GM19452 (cell line): ENCODE results near the gene PRKCA.

Source experiments
- ATAC-seq: cut with Tn5 transposase; IDR thresholded peaks from one replicate; pipeline ENCODE4 v1.9.1; 2021; ENCODE audit not compliant: unreplicated experiment

PRKCA gene

DNA sequence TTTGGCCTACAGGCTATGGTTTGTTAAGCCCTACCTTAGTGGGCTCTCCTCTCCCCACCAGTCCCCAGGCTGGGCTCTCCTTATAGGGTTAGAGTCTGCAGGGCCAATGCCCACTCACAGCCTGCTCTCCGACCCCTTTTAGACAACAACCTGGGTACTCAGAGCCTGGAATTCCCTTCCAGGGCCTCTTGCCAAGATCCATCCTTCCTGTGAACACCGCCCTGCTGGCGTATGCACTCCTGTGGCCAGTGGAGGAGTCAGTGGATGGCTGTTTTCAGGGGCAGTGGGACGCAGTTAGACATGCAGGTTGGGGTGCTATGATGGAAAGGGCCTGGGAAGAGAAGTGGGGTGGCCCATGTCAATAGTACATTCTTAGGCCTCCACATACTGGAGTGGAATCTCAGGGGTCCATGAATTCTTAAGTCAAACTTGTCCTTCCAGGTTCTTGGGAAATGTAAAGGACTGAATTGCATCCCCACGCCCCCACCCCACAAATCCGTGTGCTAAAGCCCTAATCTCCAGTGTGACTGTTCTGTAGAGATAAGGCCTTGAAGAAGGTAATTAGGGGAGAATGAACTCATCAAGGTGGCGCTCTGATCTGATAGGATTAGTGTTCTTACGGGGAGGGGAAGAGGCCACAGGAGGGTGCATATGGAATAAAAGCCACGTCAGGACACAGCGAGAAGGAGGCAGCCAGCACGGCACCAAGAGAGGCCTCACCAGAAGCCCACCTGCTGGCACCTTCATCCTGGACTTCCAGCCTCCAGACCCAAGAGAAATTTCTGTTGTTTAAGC is 450.9 kb downstream of the PRKCA start:
- no peak for ATAC-seq

DNA sequence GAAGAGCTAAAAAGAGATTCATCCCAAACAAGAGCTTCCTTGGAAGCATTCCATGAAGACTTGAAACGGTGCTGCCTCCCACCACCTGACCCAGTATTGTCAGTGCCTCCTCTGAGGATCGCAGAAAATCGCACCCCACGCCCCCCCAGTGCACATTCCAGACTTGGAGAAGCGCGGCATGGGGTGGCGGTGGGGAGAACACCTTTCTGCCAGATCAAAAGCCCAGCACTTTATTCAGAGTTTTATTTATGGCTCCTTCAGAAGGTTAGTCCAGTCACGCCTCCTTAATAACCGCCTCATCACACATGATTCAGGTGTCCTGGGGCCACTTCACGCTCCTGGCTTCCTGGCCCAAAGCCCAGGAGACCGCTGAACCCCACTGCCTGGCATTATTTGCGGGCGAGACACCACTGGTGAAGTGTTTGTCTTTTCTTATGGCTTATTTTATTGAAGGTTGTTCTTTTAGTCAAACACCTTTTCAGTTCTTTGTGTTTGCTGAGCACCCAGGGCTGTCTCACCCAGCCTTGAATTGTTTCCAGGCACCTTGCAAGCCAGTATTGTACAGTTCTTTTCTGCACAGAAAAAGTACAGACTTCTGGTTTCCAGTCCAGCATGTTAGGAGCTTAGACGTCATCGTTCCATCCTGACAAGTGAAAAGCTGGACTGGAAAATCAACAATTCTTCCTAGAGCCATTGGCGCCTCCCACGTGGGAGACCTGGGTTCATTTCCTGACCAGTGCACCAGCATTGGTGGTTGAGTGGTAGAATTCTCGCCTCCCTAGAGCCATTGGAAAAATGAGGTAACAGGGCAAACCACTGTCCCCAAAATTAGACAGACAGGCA is 452.9 kb downstream of the PRKCA start:
- ATAC-seq = no peak

DNA sequence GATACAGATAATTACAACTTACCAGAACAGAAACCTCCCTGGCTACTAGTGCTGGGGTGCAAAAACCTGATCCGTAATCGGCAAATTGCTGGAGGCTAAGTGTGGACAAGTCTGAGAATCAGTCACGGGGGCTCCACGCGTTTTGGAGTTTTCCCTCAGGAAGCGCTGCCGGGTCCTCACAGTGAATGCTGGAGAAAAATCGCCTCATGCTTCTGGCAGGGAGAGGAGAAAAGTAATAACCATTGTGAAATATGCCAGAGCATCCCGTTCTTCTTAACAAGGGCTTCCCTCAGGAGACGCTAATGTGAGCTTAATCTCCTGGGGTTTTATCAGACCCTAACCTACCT is 453.5 kb downstream of the PRKCA start:
- no peak for ATAC-seq

DNA sequence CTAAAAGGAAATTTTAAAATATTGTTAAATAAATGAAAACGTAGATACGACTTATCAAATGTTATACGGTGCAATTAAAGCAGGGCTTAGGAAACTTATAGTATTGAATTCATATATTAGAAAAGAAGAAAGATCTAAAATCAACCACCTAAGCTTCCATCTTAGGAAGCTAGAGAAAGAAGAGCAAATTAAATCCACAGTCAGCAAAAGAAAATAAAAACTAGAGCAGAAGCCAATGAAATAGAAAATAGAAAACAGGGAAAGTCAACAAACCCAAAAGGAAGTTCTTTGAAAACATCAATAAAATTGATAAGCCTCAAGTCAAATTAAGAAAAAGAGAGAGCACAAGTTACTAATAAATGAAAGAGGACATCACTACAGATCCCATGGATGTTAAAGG is 457.9 kb downstream of the PRKCA start:
- ATAC-seq = no peak

DNA sequence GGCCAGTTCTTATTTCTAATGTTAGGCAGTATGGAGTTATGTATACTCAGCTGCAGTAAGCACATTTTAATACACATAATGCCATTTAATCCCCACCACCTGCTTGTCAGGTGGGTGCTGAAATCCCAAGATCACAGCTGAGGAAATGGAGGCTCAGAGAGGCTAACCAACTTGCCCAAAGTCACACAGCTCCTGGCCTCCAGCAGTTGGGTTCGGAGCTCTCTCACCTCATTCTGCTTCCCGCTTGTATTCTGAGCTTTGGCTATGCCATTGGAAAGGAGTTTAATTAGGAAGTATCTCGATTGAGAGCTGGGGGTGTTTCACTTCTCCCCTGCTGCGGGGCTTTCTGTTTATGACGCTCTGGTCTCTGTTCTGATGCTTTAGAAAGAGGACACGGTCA is 459.9 kb downstream of the PRKCA start:
- ATAC-seq = no peak

DNA sequence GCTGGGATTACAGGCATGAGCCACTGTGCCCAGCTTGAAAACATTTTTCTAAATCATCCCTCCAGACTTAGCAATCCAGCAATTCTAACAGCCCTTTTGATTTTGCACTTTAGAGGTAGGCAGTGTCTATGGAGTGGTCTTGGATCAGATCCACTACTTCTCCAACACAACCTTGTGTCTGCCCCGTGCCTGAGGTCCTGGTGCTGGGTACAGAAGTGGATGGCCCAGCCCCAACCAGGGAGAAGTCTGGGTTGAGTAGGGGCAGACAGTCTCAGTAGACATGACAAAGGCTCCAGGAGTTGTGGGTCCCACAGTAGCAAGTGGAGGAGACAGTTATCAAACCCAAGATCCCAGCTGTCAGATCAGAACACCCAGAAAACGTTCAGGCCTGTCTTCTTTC is 460.6 kb downstream of the PRKCA start:
- no peak for ATAC-seq

DNA sequence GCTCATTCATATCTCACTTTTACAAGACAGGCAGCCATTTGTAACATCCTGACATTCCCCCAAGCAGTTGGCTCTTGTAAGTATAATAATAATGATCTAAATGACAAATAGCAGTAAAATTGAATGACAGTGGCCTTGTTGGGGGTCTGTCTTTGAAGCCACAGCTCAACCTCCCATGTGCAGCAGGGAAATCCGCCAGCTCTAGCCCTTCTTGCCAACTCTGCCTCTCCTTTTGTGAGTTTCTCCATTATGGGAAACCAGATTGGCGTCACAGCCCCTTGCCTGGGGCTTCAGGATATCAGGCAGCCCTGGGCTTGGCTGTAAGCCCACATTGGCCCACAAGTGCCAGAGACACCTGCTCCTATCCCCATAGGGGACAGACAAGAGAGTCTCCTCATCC is 462.1 kb downstream of the PRKCA start:
- ATAC-seq = no peak

DNA sequence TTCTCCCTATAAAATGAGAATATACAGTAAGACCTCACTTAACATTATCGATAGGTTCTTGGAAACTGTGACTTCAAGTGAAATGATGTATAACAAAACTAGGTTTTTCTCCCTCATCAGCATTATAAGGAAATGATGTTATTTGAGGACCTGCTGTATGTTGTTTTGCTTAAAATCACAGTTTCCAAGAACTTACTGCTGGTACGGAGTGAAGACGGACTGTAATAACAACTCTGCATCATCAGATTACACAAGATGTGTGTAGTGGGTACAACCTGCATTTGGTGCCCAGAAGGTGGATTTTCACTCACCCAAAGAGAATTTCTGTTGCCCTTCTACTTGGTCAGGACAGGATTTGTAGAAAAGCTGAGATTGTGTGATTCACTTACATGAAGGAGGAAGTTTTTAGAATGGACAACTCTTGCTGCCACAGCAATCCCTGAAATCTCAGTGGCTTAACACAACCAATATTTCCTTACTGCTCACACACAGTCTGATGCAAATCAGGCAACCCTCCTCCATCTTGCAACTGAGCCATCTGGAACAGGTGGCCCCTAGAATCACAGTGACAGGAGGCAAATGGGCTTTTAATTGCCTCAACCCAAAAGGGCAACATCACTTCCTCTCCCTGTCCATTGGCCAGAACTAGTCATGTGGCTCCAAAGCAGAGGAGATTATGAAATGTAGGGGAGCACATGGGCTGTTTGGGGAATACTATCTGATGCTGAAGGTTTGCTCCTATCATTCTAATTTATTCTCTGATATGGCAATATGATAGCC is 464.9 kb downstream of the PRKCA start:
- ATAC-seq = no peak

DNA sequence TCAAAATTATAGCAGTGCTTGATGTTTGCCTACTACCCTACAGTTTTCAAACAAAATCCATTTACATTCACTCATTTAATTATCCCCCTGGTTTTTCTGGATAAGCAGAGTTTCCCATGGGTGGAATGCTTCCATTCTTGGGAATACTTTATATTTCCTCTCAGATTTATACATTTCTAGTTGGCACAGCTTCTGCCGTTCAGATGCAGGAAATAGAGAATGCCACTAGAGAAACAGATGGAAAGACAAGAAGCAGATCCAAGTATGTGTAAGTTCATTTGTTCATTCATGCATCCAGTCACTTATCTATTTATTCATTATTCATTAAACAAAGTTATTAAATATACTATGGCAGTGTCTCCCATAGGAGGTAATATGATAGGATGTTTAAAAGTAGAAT is 467.5 kb downstream of the PRKCA start:
- no peak for ATAC-seq

DNA sequence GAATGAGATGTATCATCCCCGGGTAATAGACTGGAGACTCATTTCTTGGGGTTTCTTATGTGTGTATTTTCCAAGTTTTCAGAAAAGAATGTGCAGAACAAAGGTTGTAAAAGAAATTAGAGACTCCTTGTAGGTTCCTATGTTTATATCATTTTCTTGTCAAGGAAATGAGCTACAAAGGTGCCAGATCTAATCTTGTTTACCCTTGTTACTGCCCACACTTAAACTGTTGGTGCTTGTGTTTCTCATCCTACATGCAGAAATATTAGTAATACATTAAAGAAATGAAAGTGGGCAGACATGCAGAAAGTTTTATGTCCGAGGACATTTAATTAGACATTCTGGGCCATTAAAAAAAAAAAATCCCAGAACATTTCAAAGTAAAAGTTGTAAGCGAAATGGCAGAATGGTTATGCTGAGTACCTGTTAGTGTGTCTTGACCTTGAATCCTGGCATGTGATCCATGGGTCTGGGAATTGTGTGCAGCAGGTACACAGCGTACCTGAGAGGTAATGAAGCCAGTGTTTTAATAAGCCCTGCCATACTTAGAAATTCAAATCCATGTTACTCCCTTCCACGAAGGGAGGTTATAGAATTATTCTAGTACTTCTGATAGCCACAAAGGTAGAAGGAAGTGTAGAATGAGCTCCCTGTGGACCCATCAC is 469.9 kb downstream of the PRKCA start:
- no peak for ATAC-seq

DNA sequence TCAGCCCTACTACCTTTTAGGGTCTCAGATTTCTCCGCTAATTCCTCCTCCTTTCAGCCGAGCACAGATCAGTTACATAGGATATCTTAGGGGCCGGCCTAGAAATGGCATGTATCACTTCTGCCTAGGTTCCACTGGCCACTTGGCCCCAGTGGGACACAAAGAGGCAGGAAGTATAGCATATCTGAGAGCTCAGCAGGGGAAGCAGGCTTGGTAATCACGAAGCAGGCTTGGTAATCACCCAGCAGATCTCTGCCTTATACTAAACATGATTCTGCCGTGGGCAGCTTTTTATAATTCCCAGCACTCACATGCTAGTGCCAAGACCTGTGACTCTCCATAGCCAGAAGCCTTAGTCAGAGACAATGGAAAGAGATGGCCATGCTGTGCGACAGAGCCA is 472.9 kb downstream of the PRKCA start:
- ATAC-seq = no peak

DNA sequence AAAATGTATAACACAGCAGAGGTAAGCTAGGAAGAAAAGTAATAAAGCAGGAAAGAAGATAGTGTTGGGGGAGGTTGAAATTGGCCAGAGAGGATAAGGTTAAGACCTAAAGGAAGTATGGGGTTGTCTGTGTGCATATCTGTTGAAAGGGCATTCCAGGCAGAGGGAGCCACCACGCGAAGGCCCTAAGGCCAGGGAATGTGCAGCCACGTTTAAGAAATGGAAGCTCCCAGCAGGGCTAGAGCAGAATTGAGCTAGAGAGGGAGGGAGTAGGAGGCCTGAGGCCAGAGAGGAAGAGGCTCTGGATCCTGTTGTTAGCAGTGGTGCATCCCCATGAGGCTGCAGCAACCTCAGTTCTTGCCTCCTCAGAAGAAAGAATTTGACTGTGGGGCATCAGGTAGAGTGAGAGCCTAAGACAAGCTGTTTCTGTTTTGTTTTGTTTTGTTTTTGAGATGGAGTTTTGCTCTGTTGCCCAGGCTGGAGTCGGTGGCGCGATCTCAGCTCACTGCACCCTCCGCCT is 473.5 kb downstream of the PRKCA start:
- ATAC-seq = no peak

DNA sequence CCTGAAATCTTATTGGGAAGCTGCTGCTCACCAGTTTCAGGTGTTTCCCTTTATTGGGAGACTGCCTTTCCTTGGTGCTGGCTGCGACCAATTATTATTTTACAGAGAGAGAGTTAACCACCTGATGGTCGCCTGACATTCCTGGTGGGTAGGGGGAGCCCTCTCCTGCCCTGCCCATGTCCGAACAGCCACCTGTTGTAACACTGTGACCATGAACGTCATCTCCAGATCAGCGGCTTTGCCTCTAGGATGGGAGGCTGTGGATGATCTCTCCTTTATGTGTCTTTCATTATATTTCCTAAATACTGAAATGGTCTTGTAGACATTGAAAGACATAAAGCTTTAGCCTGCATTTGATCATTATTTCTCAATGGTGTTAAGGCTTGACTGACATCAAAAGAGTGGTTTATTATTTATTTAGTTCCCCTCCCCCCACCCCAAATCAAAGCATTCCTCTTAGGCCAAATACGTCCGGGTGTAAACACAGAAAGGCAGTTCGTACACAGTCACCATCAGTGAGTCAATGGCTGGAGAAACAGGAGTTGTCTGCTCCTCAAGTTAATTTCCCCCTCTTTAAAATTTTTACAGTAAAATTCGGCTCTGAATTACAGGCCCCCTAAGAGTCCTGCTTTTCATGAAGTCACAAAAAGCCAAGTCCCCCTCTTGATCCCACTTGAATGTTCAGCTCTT is 474.7 kb downstream of the PRKCA start:
- ATAC-seq = no peak

DNA sequence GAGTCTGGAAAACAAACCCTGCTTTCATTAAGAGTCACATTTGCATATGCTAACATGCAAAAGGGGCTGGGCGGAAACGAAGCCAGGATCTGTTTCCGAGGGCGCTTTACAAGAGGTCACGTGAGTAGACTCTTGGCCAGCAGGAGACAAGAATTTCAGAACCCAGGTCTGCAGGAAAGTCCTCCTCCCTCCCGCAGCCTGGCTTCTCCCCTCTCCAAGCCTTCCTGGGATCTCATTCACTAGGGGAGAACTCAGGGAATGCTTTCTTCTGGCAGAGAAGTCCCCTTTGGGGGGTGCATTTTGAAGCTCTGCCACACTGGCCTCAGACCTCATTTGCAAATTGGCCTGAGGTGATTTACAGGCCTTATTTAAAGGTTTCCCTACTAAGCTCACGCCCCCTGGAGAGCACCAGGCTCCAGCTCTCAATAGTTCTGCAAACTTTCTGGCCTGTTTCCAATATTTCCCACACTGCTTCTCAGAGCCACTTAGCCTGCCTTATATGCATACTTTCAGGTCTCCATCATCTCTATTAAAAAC is 475.3 kb downstream of the PRKCA start:
- ATAC-seq = no peak

DNA sequence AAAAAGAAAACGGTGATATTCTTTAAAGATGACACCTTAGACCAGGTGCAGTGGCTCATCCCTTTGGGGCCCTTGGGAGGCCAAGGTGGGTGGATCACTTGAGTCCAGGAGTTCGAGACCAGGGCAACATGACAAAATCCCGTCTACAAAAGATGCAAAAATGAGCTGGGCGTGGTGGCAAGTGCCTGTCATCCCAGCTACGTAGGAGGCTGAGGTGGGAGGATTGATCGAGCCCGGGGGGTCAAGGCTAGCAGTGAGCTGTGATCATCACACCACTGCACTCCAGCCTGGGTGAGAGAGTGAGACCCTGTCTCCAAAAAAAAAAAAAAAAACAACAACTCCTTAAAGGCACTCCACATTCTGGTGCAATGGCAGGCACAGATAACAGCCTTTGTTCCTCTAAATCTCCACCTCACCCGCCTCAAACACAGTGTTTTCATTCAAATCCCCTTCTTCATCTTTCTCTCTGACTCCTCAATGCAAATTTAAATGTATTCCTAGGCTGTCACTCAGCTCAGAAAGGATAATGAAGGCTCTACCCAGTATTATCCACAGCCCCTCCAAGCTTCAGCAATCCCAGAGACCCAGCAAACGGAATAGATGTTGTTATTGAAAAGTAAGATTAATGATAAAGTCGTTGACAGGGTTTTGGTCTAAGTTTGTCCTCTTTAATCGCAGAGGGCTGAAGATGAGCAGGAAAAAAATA is 476.3 kb downstream of the PRKCA start:
- ATAC-seq = no peak

DNA sequence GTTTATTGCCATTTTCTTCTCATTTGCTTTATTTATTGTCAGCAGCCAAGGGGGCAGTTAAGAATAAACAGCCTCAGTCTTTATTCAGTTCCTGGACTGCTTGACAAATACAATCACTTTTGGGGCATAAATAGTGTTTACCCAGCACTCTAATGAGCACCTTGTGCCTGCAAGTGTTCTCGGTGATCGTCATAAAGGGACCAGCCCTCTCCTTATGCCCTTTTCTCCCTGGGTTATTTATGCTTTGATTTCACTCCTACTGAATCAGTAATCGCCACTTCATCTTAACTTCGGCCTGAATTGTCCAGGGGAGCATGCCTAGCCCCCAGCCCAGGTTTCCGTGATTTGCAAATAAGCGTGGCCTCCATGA is 476.8 kb downstream of the PRKCA start:
- no peak for ATAC-seq

DNA sequence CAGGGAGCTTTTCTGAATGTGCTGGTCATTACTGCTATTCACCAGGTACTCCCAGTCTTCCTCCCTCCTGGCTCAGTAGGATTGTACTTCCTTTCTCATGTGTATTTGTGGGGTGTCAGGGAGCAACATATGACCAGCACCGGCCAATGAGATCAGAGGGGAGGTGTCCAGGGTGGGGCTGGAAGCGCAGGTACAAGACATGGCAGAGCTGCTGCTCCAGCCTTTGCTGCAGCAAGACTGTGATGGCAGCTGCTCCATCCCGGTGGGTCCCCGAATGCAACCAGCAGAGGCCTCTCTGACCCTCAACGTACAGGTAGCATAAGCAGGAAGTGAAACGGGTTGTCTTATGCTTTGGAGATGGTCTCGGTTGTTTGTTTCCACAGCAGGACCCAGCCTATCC is 478.7 kb downstream of the PRKCA start:
- no peak for ATAC-seq

DNA sequence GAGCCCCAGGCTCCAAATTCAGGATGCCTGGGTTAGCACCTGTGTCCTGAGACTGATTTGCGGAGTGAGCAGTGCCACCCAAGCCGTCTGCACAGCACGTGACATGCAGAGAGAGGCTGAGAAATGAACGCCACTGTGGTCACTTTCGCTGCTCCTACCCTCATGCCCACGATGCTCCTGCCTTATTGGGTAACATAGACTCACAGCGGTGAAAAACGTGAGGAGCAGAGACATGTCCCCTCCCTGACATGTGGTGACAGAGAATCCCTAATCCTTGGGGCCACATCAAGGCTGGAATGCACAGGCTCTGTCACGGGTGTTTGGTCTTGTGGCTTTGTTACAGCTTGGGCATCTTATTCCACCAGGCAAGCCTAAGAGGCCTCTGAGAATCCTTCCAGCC is 480.4 kb downstream of the PRKCA start:
- no peak for ATAC-seq

DNA sequence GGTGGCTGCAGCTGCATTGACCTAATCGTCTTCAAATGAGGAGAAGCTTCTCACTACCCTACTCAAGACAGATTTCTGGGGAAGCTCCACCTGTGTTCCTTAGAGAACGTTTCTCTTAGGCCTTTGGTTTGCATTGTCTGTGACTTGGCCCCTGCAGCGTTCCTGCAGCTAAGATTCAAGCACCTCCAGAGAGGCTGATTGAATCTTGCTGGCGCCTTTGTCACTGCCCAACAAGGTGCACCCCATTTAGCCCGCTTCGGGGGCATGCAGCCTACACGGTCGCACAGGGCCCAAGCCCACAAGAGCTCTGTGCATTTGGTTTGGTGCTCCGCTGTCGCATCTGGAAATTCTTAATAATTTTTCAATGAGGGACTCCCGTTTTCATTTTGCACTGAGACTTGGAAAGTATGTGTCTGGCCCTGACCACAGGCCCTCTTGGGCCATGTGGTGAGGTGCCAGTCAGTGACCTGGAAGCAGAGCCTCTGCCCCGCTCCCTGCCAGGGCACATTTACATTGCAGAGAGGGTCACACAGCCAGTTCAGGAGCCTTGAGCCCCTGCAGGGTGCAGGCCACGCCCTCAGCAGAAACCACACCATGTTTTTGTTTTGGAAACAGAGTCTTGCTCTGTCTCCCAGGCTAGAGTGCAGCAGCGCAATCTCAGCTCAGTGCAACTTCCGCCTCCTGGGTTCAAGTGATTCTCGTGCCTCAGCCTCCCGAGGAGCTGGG is 481.4 kb downstream of the PRKCA start:
- no peak for ATAC-seq
